Kidney epithelial cell (primary cell): ENCODE data around the gene SENP2. TPM values are rescaled to one million over a fixed set of nuclear protein-coding genes. Genes with fewer than 3 reads are reported as not detected.

Experiments
- DNase-seq: peaks from one replicate; pipeline ENCODE4 v3.0.0-alpha.2; 2010; ENCODE audit warnings: low read depth
- H3K27me3 ChIP-seq: 2 replicates; pipeline ENCODE4 v1.6.0; 2011; ENCODE audit warnings: low read length; ENCODE audit not compliant: control insufficient read depth, insufficient read depth
- H3K36me3 ChIP-seq: 2 replicates; pipeline ENCODE4 v1.5.1; 2011; ENCODE audit warnings: low read length; ENCODE audit not compliant: control insufficient read depth, insufficient read depth
- H3K4me3 ChIP-seq: 2 replicates; pipeline ENCODE4 v1.5.1; 2011; ENCODE audit warnings: low read depth, mild to moderate bottlenecking, control low read depth, low read length
- total RNA-seq: library from RNA; depleted of rRNA; stranded (reverse); fragments of >200 nt; gene quantifications from 2 replicates; pipeline ENCODE4 v1.2.3, GENCODE V29; 2015
- TF ChIP-seq, protein P1 (sequence below): IDR thresholded peaks from 2 replicates; pipeline ENCODE4 v1.5.1; 2011; ENCODE audit warnings: mild to moderate bottlenecking, moderate library complexity, low read length, control low read depth, inconsistent platforms; ENCODE audit not compliant: insufficient read depth, poor library complexity, severe bottlenecking

SENP2 gene
- total RNA-seq, 1 donor from 2014 or later = 22.3 TPM

DNA sequence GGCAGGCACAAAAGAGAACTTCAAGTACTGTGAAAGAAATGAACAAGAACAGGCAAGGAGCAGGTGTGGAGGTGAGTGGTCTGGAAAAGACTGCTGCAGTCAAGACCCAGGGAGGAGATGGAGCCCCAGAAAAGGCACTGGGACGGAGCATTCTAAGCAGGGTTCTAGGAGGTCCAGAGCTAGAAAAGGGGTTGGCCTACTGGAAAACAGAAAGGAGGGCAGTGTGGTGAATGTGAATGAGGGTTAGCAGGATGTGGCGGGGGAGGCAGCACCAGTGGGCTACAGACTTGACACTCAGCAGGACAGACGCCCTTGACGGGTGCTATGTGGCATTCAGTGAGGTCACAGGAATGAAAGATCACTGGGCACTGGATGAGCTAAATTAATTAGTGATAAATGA is 75.7 kb downstream of the SENP2 start:
- TF ChIP-seq, protein P1, sequence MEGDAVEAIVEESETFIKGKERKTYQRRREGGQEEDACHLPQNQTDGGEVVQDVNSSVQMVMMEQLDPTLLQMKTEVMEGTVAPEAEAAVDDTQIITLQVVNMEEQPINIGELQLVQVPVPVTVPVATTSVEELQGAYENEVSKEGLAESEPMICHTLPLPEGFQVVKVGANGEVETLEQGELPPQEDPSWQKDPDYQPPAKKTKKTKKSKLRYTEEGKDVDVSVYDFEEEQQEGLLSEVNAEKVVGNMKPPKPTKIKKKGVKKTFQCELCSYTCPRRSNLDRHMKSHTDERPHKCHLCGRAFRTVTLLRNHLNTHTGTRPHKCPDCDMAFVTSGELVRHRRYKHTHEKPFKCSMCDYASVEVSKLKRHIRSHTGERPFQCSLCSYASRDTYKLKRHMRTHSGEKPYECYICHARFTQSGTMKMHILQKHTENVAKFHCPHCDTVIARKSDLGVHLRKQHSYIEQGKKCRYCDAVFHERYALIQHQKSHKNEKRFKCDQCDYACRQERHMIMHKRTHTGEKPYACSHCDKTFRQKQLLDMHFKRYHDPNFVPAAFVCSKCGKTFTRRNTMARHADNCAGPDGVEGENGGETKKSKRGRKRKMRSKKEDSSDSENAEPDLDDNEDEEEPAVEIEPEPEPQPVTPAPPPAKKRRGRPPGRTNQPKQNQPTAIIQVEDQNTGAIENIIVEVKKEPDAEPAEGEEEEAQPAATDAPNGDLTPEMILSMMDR = no peak
- H3K4me3 ChIP-seq = no peak overlapping the region
- DNase-seq = no peak
- H3K27me3 ChIP-seq = no peaks in the 10 kb centered on the region
- H3K36me3 ChIP-seq = peaks cover 5% of the 10 kb centered on the region

DNA sequence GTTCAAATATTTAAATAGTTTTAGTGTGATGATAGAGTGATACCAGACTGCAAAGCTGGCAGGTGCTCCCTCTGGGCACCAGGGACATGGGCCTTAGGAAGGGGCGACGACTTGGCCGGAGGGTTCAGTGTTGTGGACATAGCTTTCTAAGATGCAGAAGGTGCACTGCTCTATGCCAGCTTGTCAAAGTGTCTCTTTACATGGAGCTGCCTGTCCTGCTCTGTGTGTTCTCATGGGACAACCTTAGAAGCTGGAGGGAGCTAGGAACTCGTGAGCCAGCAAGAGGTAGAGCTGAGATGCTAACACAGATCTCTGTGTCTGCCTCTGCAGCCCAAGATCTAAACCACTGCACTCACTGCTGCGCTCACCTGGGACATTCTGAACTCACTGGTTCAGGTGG is 77.8 kb downstream of the SENP2 start:
- TF ChIP-seq, protein P1 = no peak
- H3K27me3 ChIP-seq = no peaks in the 10 kb centered on the region
- H3K36me3 ChIP-seq = peaks cover 2% of the 10 kb centered on the region
- DNase-seq = no peak
- H3K4me3 ChIP-seq = no peak overlapping the region

DNA sequence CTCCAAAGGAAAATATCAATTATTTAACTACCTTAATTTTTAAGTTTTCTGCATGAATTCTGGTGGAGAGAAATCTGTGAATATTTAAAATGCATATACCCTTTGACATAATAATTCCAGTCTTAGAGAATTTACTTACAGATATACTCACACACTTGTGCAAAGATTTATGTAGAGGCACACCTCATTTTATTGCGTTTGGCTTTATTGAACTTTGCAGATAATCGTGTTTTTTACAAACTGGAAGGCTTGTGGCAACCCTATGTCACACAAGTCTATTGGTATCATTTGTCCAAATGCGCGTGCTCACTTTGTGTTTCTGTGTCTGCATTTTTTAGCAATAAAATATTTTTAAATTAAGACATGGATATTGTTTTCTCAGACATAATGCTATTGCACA is 81.5 kb downstream of the SENP2 start:
- Histone ChIP-seq H3K27me3 (no peaks in the 10 kb centered on the region), H3K4me3 (no peak overlapping the region), H3K36me3 (peaks cover 2% of the 10 kb centered on the region)
- DNase-seq = no peak
- TF ChIP-seq, protein P1 = no peak

DNA sequence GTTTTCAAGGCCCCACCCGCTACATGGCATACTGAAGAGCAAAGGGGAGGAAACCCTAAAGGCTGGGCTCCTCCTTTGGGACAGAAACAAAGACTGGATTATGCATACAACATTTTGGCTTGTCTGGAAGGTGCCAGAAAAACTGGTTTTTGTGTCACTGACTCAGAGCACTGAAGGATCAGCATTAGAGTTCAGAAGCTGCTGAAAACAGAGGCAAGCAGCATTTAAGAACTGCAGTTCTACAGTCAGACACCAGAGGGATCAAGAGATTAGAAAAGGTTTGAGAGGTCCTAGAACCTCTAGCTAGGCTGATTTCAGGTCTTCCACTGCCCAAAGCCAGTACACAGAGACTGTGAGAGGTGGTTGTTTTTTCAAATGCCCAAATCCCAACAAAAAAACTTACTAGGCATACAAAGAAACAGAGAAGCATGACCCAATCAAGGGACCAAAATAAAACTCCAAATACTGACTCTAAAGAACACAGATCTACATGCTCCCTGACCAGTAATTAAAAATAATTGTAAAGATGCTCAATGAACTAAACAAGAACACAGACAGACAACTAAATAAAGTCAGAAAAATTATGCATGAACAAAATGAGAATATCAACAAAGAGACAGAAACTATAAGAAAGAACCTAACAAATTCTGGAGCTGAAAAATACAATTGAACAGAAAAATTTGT is 91.2 kb downstream of the SENP2 start:
- DNase-seq = no peak
- H3K27me3 ChIP-seq = no peaks in the 10 kb centered on the region
- H3K36me3 ChIP-seq = peaks cover 5% of the 10 kb centered on the region
- TF ChIP-seq, protein P1 = peak; percentile 77
- no peak overlapping the region for H3K4me3 ChIP-seq

DNA sequence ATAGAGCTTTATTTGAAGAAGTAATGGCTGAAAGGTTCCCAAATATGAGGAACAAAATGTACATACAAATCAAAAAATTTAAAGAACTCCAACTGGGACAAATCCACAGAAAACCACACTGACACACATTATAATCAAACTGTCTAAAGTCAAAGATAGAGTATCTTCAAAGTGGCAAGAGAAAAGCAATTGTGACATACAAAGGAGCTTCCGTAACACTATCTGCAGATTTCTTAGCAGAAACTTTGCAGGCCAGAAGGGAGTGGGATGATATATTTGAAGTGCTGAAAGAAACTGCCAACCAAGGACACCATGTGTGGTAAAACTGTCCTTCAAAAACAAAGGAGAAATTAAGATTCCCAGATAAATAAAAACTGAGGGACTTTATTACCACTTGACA is 91.9 kb downstream of the SENP2 start:
- no peaks in the 10 kb centered on the region for H3K27me3 ChIP-seq
- TF ChIP-seq, protein P1 = no peak
- H3K36me3 ChIP-seq = peaks cover 2% of the 10 kb centered on the region
- H3K4me3 ChIP-seq = no peak overlapping the region
- no peak for DNase-seq

DNA sequence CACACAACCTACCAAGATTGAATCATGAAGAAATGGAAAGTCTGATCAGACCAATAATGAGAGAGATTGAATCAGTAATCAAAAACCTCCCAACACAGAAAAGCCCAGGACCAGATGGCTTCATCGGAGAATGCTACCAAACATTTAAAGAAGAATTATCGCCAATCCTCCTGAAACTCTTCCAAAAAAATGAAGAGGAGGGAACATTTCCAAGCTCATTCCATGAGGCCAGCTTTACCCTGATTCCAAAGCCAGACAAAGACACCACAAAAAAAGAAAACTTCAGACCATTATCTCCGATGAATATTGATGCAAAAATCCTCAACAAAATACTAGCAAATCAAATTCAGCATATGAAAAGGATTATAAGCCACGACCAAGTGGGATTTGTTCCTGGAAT is 94.1 kb downstream of the SENP2 start:
- no peak for DNase-seq
- TF ChIP-seq, protein P1 = no peak
- no peak overlapping the region for H3K4me3 ChIP-seq
- H3K36me3 ChIP-seq = peaks cover 2% of the 10 kb centered on the region
- no peaks in the 10 kb centered on the region for H3K27me3 ChIP-seq
